ENCODE measurements around the gene BAD. TPM values are rescaled to one million over a fixed set of nuclear protein-coding genes. Genes with fewer than 3 reads are reported as not detected.

BAD gene
- total RNA-seq, 1 experiment from 2014 or later = 34.7 TPM

- TF ChIP-seq PREB (CRISPR knock-in tag; IDR thresholded peaks at IDR 0.05; ENCODE audit: borderline replicate concordance) = no peak
- TF ChIP-seq GTF2I (CRISPR knock-in tag; conservative IDR thresholded peaks at IDR 0.05) = no peak
- TF ChIP-seq NFYB (CRISPR knock-in tag; conservative IDR thresholded peaks at IDR 0.05; ENCODE audit: low read depth) = no peak
- no peak; the same call in 1 of the 2 replicates for TF ChIP-seq ZNF263 (CRISPR knock-in tag; IDR thresholded peaks at IDR 0.05; ENCODE audit: low read depth)
- no peak for TF ChIP-seq PRRX2 (CRISPR knock-in tag; IDR thresholded peaks at IDR 0.05)
- TF ChIP-seq ZNF512 (CRISPR knock-in tag; IDR thresholded peaks at IDR 0.05; ENCODE audit: borderline replicate concordance) = no peak
- TF ChIP-seq ZSCAN18 (CRISPR knock-in tag; IDR thresholded peaks at IDR 0.05) = no peak
- no peak for TF ChIP-seq ARID4B (CRISPR knock-in tag; IDR thresholded peaks at IDR 0.05; ENCODE audit: borderline replicate concordance)
- no peak for TF ChIP-seq ZNF121 (CRISPR knock-in tag; IDR thresholded peaks at IDR 0.05)
- no peak for TF ChIP-seq HMGXB4 (CRISPR knock-in tag; IDR thresholded peaks at IDR 0.05)
- TF ChIP-seq USF1 (CRISPR knock-in tag; IDR thresholded peaks at IDR 0.05) = no peak
- TF ChIP-seq ZNF232 (CRISPR knock-in tag; IDR thresholded peaks at IDR 0.05) = no peak
- no peak for TF ChIP-seq NFE2L1 (CRISPR knock-in tag; IDR thresholded peaks at IDR 0.05)
- no peak for TF ChIP-seq FOXJ3 (CRISPR knock-in tag; IDR thresholded peaks at IDR 0.05; ENCODE audit: borderline replicate concordance)
- no peak for TF ChIP-seq TEAD1 (CRISPR knock-in tag; IDR thresholded peaks at IDR 0.05)
- 0 out of 2 replicates have a peak, but pooled peaks have one; percentile 22 for TF ChIP-seq EMX1 (CRISPR knock-in tag; IDR thresholded peaks at IDR 0.05)
- peak; percentile 60; the same call in 1 of the 2 replicates for TF ChIP-seq ZNF423 (CRISPR knock-in tag; IDR thresholded peaks at IDR 0.05)
- TF ChIP-seq ZBTB43 (CRISPR knock-in tag; IDR thresholded peaks at IDR 0.05) = 0 out of 2 replicates have a peak, but pooled peaks have one; percentile 10
- no peak for TF ChIP-seq ATF6 (CRISPR knock-in tag; IDR thresholded peaks at IDR 0.05)
- peak; percentile 33; the same call in 1 of the 2 replicates for TF ChIP-seq E2F5 (CRISPR knock-in tag; IDR thresholded peaks at IDR 0.05)
- no peak for TF ChIP-seq IRF2 (CRISPR knock-in tag; IDR thresholded peaks at IDR 0.05; ENCODE audit: borderline replicate concordance, low read depth)
- TF ChIP-seq RELA (CRISPR knock-in tag; IDR thresholded peaks at IDR 0.05; ENCODE audit: borderline replicate concordance) = 0 out of 2 replicates have a peak, but pooled peaks have one; percentile 29
Observed at GRCh38 chr11:64241491-64242374, 42.7 kb downstream of the BAD start (continued).
